SK-N-MC (cell line): ENCODE measurements around the gene SEC23A.

Source experiments
- EZH2 ChIP-seq: fragments of 200-600 bp; sonication (generic); IDR thresholded peaks from one replicate; pipeline ENCODE4 v1.6.1; 2017; ENCODE audit warnings: antibody characterized with exemption
- FOXP2 ChIP-seq: optimal IDR thresholded peaks from 2 replicates; pipeline ENCODE3; 2011; ENCODE audit warnings: mild to moderate bottlenecking, moderate library complexity; ENCODE audit not compliant: insufficient read depth; ENCODE audit errors: extremely low read length, control extremely low read depth
- POLR2AphosphoS5 ChIP-seq: IDR thresholded peaks from 2 replicates; pipeline ENCODE4 v1.6.1; 2012; ENCODE audit warnings: mild to moderate bottlenecking, low read depth, low read length, borderline replicate concordance

DNA sequence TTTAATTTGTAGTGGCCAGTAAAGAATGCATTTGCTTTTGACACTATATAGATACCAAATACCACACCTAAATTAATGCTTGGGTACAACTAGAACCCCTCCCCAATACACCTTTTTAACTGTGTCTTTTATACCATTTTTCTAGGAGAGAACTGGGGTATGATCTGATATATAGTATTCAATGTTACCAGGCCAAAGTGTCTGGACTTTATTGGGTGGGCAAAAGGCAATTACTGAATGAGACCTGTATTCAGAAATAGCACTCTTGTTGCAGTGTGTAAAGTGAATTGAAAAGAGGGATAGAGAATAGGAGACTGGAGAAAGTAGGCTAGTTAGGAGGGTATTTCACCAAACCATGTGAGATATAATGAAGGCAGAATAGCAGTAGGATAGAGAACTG is 74.4 kb downstream of the SEC23A start:
- TF ChIP-seq EZH2 = no peak
- no peak for TF ChIP-seq POLR2AphosphoS5
- TF ChIP-seq FOXP2 = no peak
